Type B pancreatic cell (in vitro differentiated cells): ENCODE measurements around the gene CAMK1D. TPM values are rescaled to one million over a fixed set of nuclear protein-coding genes. Genes with fewer than 3 reads are reported as not detected.

Experiments used
- DNase-seq: peaks from one replicate; pipeline ENCODE4 v3.0.0; 2021; ENCODE audit warnings: mixed read lengths; ENCODE audit not compliant: unreplicated experiment; ENCODE audit errors: extremely low spot score
- H3K27ac Mint-ChIP-seq: 2 replicates; pipeline ENCODE4 v1.8.0; 2021; ENCODE audit warnings: mild to moderate bottlenecking, mixed read lengths
- H3K27me3 Mint-ChIP-seq: 2 replicates; pipeline ENCODE4 v1.8.0; 2021; ENCODE audit warnings: mixed read lengths
- H3K36me3 Mint-ChIP-seq: 2 replicates; pipeline ENCODE4 v1.8.0; 2021; ENCODE audit warnings: mixed read lengths
- H3K4me1 Mint-ChIP-seq: one replicate; pipeline ENCODE4 v1.8.0; 2021; ENCODE audit warnings: mixed read lengths; ENCODE audit not compliant: unreplicated experiment
- H3K4me3 Mint-ChIP-seq: 2 replicates; pipeline ENCODE4 v1.8.0; 2021; ENCODE audit warnings: mild to moderate bottlenecking, mixed read lengths
- H3K9me3 Mint-ChIP-seq: 2 replicates; pipeline ENCODE4 v1.8.0; 2021; ENCODE audit warnings: mixed read lengths
- CTCF ChIP-seq: fragments of 200-600 bp; sonication (generic); conservative IDR thresholded peaks from 2 replicates; pipeline ENCODE4 v1.5.0; 2021; ENCODE audit warnings: antibody characterized with exemption, mild to moderate bottlenecking
- total RNA-seq: library from RNA; stranded (reverse); gene quantifications from 2 replicates; pipeline ENCODE4 v1.2.1, GENCODE V29; 2021; ENCODE audit warnings: low replicate concordance

The CAMK1D gene
- total RNA-seq, 1 donor from 2014 or later: 12.2 TPM

- TF ChIP-seq CTCF: no peak
- no peak overlapping the region for H3K27ac Mint-ChIP-seq
Measured at GRCh38 chr10:12825260-12825849, 476.0 kb downstream of the CAMK1D start.

GRCh38 chr10:12826800-12827372, 477.5 kb downstream of the CAMK1D start:
- Mint-ChIP-seq H3K4me1 (peaks cover 11% of the 10 kb centered on the region), H3K27ac (no peak overlapping the region), H3K4me3 (no peak overlapping the region), H3K36me3 (peaks cover 20% of the 10 kb centered on the region), H3K9me3 (no peaks in the 10 kb centered on the region), H3K27me3 (no peaks in the 10 kb centered on the region)
- DNase-seq: no peak
- no peak for TF ChIP-seq CTCF

More at GRCh38 chr10:12825260-12825849, 476.0 kb downstream of the CAMK1D start:
- H3K36me3 Mint-ChIP-seq: peaks cover 20% of the 10 kb centered on the region
- no peaks in the 10 kb centered on the region for H3K9me3 Mint-ChIP-seq
- no peak overlapping the region for H3K4me3 Mint-ChIP-seq
- no peak for DNase-seq
- H3K4me1 Mint-ChIP-seq: peaks cover 11% of the 10 kb centered on the region
- H3K27me3 Mint-ChIP-seq: no peaks in the 10 kb centered on the region

GRCh38 chr10:12828736-12829135, 479.4 kb downstream of the CAMK1D start:
- H3K36me3 Mint-ChIP-seq: peaks cover 15% of the 10 kb centered on the region
- no peak for TF ChIP-seq CTCF

GRCh38 chr10:12829831-12830390, 480.6 kb downstream of the CAMK1D start:
- no peak overlapping the region for H3K4me3 Mint-ChIP-seq
- no peaks in the 10 kb centered on the region for H3K4me1 Mint-ChIP-seq
- H3K27me3 Mint-ChIP-seq: no peaks in the 10 kb centered on the region
- TF ChIP-seq CTCF: no peak
- no peak overlapping the region for H3K27ac Mint-ChIP-seq
- no peak for DNase-seq
- peaks cover 15% of the 10 kb centered on the region for H3K36me3 Mint-ChIP-seq
- H3K9me3 Mint-ChIP-seq: no peaks in the 10 kb centered on the region

More at GRCh38 chr10:12828736-12829135, 479.4 kb downstream of the CAMK1D start:
- Mint-ChIP-seq H3K4me3 (no peak overlapping the region), H3K9me3 (no peaks in the 10 kb centered on the region), H3K27me3 (no peaks in the 10 kb centered on the region), H3K27ac (no peak overlapping the region), H3K4me1 (no peaks in the 10 kb centered on the region)
- DNase-seq: no peak

- no peak overlapping the region for H3K4me3 Mint-ChIP-seq
- no peaks in the 10 kb centered on the region for H3K27me3 Mint-ChIP-seq
- peaks cover 8% of the 10 kb centered on the region for H3K36me3 Mint-ChIP-seq
- no peak for TF ChIP-seq CTCF
- no peaks in the 10 kb centered on the region for H3K9me3 Mint-ChIP-seq
- H3K27ac Mint-ChIP-seq: no peak overlapping the region
- DNase-seq: no peak
- H3K4me1 Mint-ChIP-seq: no peaks in the 10 kb centered on the region
Measured at GRCh38 chr10:12832096-12832495, 482.7 kb downstream of the CAMK1D start.
